CD4-positive, alpha-beta T cell (primary cell): Measurements from ENCODE around the gene DDX59. TPM values are rescaled to one million over a fixed set of nuclear protein-coding genes. Genes with fewer than 3 reads are reported as not detected.

Source experiments
- ATAC-seq: fragments of 200-7000 bp; cut with Tn5 transposase; one replicate; pipeline ENCODE4 v1.10.0; 2022; ENCODE audit warnings: mild to moderate bottlenecking; ENCODE audit not compliant: poor library complexity
- CTCF ChIA-PET: fragments of 350-600 bp; sonication (Branson Sonifier 250); formaldehyde crosslinking; loops from one replicate; lab custom pipeline; 2021; ENCODE audit warnings: antibody characterized with exemption, inconsistent platforms; lab: Charles Lee
- POLR2A ChIA-PET: fragments of 350-600 bp; sonication (Branson Sonifier 250); formaldehyde crosslinking; loops from one replicate; lab custom pipeline; 2021; ENCODE audit warnings: antibody characterized with exemption, inconsistent platforms; lab: Charles Lee
- DNase-seq, 14 experiments: peaks; one replicate each; pipeline ENCODE4 v3.0.0-alpha.2; 2013 to 2020; ENCODE audit warnings: mixed read lengths in 2 of 14
- H3K27ac ChIP-seq, 2 donors: one replicate each; pipeline versions ENCODE4 v1.5.1 to v1.7.0; 2013; ENCODE audit warnings: low read length in 2 of 2, low read depth in 1 of 2, mild to moderate bottlenecking in 1 of 2
- H3K27me3 ChIP-seq, 2 experiments: 1 replicate in 1 of 2; 2 replicates in 1 of 2; pipeline versions ENCODE4 v1.6.1 to v1.7.0; 2013; ENCODE audit warnings: low read length in 2 of 2, control low read depth in 1 of 2, mild to moderate bottlenecking in 1 of 2, moderate library complexity in 1 of 2; ENCODE audit not compliant: insufficient read depth in 2 of 2, control insufficient read depth in 1 of 2
- H3K36me3 ChIP-seq: one replicate; pipeline ENCODE4 v1.6.1; 2013; ENCODE audit warnings: low read length, control low read depth; ENCODE audit not compliant: insufficient read depth
- H3K4me1 ChIP-seq: one replicate; pipeline ENCODE4 v1.6.1; 2013; ENCODE audit warnings: low read length, control low read depth; ENCODE audit not compliant: insufficient read depth
- H3K4me3 ChIP-seq: one replicate; pipeline ENCODE4 v1.5.1; 2013; ENCODE audit warnings: mild to moderate bottlenecking, low read length, moderate library complexity
- H3K9me3 ChIP-seq, 2 experiments: 1 replicate in 1 of 2; 2 replicates in 1 of 2; pipeline versions ENCODE4 v1.6.1 to v1.7.0; 2013; ENCODE audit warnings: low read length in 2 of 2, mild to moderate bottlenecking in 2 of 2, control low read depth in 1 of 2, moderate library complexity in 1 of 2; ENCODE audit not compliant: control insufficient read depth in 1 of 2, insufficient read depth in 1 of 2
- H3K27ac Mint-ChIP-seq: one replicate; pipeline ENCODE4 v1.8.0; 2020; ENCODE audit warnings: mixed read lengths
- H3K27me3 Mint-ChIP-seq: one replicate; pipeline ENCODE4 v1.8.0; 2021; ENCODE audit warnings: mixed read lengths
- H3K36me3 Mint-ChIP-seq: one replicate; pipeline ENCODE4 v1.8.0; 2021; ENCODE audit warnings: low read depth, mixed read lengths
- H3K4me1 Mint-ChIP-seq: one replicate; pipeline ENCODE4 v1.8.0; 2021; ENCODE audit warnings: low read depth, mixed read lengths
- H3K4me3 Mint-ChIP-seq: one replicate; pipeline ENCODE4 v1.8.0; 2020; ENCODE audit warnings: mild to moderate bottlenecking, mixed read lengths
- H3K9me3 Mint-ChIP-seq: one replicate; pipeline ENCODE4 v1.8.0; 2020; ENCODE audit warnings: mixed read lengths
- intact Hi-C, 2 experiments: fragments of 100-400 bp; cut with DNase I in 1 of 2; cut with micrococcal nuclease in 1 of 2; formaldehyde crosslinking; loops; one replicate each; pipeline versions ENCODE4 v1.15.1 to v1.9.0; 2023 to 2025; cut with DNase I, micrococcal nuclease
- total RNA-seq, 174 experiments: library from RNA in 2 of 174; stranded (reverse) in 2 of 174; gene quantifications; one replicate each; pipeline ENCODE4 v1.2.3 and lab custom pipeline; 2021 to 2026
- TF ChIP-seq, protein P1 (sequence below): fragments of 200-600 bp; IDR thresholded peaks from one replicate; pipeline ENCODE4 v1.8.0; 2022; ENCODE audit warnings: antibody characterized with exemption, mild to moderate bottlenecking

The DDX59 gene
- total RNA-seq, 2 experiments from 2014 or later: 24.7 to 27.6 TPM

DNA sequence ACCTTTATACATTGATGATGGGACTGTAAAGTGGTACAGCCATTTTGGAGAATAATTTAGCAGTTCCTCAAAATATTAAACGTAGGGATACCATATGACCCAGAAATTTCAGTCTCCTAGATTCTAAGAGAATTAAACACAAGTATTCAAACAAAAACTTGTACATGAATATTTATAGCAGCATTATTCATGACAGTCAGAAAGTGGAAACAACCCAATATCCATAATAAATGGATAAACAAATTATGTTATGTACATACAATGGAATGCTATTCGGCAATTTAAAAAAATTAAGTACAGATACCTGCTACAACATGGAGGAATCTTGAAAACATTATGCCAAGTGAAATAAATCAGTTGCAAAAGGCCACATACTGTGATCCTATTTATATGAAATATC, 16.9 kb upstream of the DDX59 start:
- CTCF ChIA-PET: no interaction called here
- POLR2A ChIA-PET: no interaction called here
- Histone ChIP-seq H3K4me1 (no peaks in the 10 kb centered on the region), H3K4me3 (no peak overlapping the region), H3K9me3 (no peaks in the 10 kb centered on the region), H3K27ac (no peak overlapping the region), H3K36me3 (no peaks in the 10 kb centered on the region), H3K27me3 (no peaks in the 10 kb centered on the region)
- peaks cover 4% of the 10 kb centered on the region for H3K27me3 Mint-ChIP-seq
- DNase-seq (no peak), ATAC-seq (no peak)
- no peak overlapping the region for H3K4me3 Mint-ChIP-seq
- H3K27ac Mint-ChIP-seq: no peak overlapping the region
- no peaks in the 10 kb centered on the region for H3K9me3 Mint-ChIP-seq
- no peaks in the 10 kb centered on the region for H3K36me3 Mint-ChIP-seq
- TF ChIP-seq, protein P1, sequence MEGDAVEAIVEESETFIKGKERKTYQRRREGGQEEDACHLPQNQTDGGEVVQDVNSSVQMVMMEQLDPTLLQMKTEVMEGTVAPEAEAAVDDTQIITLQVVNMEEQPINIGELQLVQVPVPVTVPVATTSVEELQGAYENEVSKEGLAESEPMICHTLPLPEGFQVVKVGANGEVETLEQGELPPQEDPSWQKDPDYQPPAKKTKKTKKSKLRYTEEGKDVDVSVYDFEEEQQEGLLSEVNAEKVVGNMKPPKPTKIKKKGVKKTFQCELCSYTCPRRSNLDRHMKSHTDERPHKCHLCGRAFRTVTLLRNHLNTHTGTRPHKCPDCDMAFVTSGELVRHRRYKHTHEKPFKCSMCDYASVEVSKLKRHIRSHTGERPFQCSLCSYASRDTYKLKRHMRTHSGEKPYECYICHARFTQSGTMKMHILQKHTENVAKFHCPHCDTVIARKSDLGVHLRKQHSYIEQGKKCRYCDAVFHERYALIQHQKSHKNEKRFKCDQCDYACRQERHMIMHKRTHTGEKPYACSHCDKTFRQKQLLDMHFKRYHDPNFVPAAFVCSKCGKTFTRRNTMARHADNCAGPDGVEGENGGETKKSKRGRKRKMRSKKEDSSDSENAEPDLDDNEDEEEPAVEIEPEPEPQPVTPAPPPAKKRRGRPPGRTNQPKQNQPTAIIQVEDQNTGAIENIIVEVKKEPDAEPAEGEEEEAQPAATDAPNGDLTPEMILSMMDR: no peak
- intact Hi-C loops: no loop called here
- no peaks in the 10 kb centered on the region for H3K4me1 Mint-ChIP-seq

DNA sequence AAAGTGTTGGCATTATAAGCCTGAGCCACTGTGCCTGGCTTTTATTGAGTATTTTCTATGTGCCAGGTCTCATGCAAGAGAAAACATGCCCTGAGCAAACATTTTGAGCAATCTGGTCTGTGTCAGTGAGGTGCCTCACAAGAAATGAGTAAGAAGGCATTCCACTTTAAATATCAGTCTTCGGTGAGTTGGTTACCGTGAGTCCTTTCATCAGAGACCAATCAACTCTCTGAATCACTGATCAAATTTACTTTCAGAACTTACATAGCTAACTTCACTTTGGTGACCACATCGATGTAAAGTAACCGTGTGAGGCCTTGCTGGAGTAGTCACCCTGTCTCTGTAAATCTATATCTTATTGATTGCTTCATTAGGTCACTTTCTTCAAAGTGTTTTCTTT, 14.3 kb upstream of the DDX59 start:
- Mint-ChIP-seq H3K27me3 (peaks cover 4% of the 10 kb centered on the region), H3K27ac (no peak overlapping the region), H3K4me3 (no peak overlapping the region), H3K9me3 (no peaks in the 10 kb centered on the region), H3K4me1 (no peaks in the 10 kb centered on the region), H3K36me3 (no peaks in the 10 kb centered on the region)
- ChIA-PET POLR2A (interaction anchor here (1.2 kb wide), 1 partner anchor 10 kb away, joined by 3 read pairs; no protein-coding TSS in a partner anchor), CTCF (no interaction called here)
- ATAC-seq (no peak), DNase-seq (no peak)
- Histone ChIP-seq H3K36me3 (no peaks in the 10 kb centered on the region), H3K4me3 (no peak overlapping the region), H3K27ac (no peak overlapping the region), H3K27me3 (no peaks in the 10 kb centered on the region), H3K4me1 (no peaks in the 10 kb centered on the region), H3K9me3 (no peaks in the 10 kb centered on the region)
- intact Hi-C loops: no loop called here
- TF ChIP-seq, protein P1: no peak

DNA sequence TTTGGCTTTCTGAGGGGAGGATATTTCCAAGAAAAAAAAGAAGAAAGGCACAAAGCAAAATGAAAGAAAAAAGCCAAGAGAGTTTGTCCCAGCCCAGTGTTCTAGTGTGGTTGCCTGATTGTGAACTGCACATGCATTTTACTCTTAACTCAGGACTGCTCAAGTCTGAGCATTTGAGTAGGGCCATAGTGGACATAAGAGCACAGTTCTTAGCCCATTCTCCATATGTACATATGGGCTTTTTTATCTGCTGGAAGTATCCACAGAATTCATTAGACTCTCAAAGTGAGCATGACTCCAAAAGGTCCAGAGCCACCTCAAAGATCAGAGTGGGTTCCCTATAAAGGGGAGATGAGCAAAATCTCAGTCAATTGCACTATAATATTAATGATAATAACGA, 13.6 kb upstream of the DDX59 start:
- Histone ChIP-seq H3K4me1 (no peaks in the 10 kb centered on the region), H3K27ac (no peak overlapping the region), H3K9me3 (no peaks in the 10 kb centered on the region), H3K27me3 (no peaks in the 10 kb centered on the region), H3K4me3 (no peak overlapping the region), H3K36me3 (no peaks in the 10 kb centered on the region)
- ATAC-seq: no peak
- Mint-ChIP-seq H3K9me3 (no peaks in the 10 kb centered on the region), H3K4me3 (no peak overlapping the region), H3K27ac (no peak overlapping the region), H3K36me3 (no peaks in the 10 kb centered on the region), H3K4me1 (no peaks in the 10 kb centered on the region), H3K27me3 (peaks cover 4% of the 10 kb centered on the region)
- POLR2A ChIA-PET: no interaction called here
- DNase-seq: no peak
- CTCF ChIA-PET: no interaction called here
- intact Hi-C loops: no loop called here
- TF ChIP-seq, protein P1: no peak
